Naive thymus-derived CD4-positive, alpha-beta T cell (primary cell): Measurements from ENCODE around the gene CA11. TPM values are rescaled to one million over a fixed set of nuclear protein-coding genes. Genes with fewer than 3 reads are reported as not detected.
A peak's percentile ranks its signal among the peaks of the same experiment; 100 is the strongest.

Experiments used
- ATAC-seq: fragments of 150-1000 bp; cut with Tn5 transposase; 2 replicates; pipeline ENCODE4 v1.10.0; 2021; ENCODE audit warnings: mild to moderate bottlenecking, moderate library complexity
- CTCF ChIA-PET: fragments of 350-600 bp; sonication (Branson Sonifier 250); formaldehyde crosslinking; loops from one replicate; lab custom pipeline; 2021; ENCODE audit warnings: antibody characterized with exemption; lab: Charles Lee
- POLR2A ChIA-PET: fragments of 350-600 bp; sonication (Branson Sonifier 250); formaldehyde crosslinking; loops from one replicate; lab custom pipeline; 2021; ENCODE audit warnings: antibody characterized with exemption, inconsistent platforms; lab: Charles Lee
- DNase-seq, 9 donors: peaks; one replicate each; pipeline versions ENCODE4 v3.0.0 to v3.0.0-alpha.2; 2020 to 2022; ENCODE audit warnings: mixed read lengths in 1 of 9
- H3K27ac ChIP-seq: one replicate; pipeline ENCODE4 v1.7.0; 2013; ENCODE audit warnings: mild to moderate bottlenecking, low read depth, low read length, moderate library complexity
- H3K27me3 ChIP-seq, 2 donors: one replicate each; pipeline ENCODE4 v1.7.0; 2013; ENCODE audit warnings: low read length in 2 of 2, mild to moderate bottlenecking in 2 of 2, moderate library complexity in 2 of 2; ENCODE audit not compliant: control insufficient read depth in 2 of 2, insufficient read depth in 2 of 2
- H3K36me3 ChIP-seq, 3 experiments: 1 replicate in 2 of 3; 2 replicates in 1 of 3; pipeline ENCODE4 v1.7.0; 2013; ENCODE audit warnings: low read length in 3 of 3, mild to moderate bottlenecking in 3 of 3, moderate library complexity in 1 of 3; ENCODE audit not compliant: insufficient read depth in 3 of 3, control insufficient read depth in 2 of 3
- H3K4me1 ChIP-seq, 2 donors: one replicate each; pipeline ENCODE4 v1.7.0; 2013; ENCODE audit warnings: low read length in 2 of 2, mild to moderate bottlenecking in 2 of 2, moderate library complexity in 1 of 2; ENCODE audit not compliant: control insufficient read depth in 2 of 2, insufficient read depth in 2 of 2
- H3K4me3 ChIP-seq: 2 replicates; pipeline ENCODE4 v1.7.0; 2013; ENCODE audit warnings: mild to moderate bottlenecking, low read length
- H3K9me3 ChIP-seq, 3 experiments: 1 replicate in 2 of 3; 2 replicates in 1 of 3; pipeline ENCODE4 v1.7.0; 2013; ENCODE audit warnings: low read length in 3 of 3; ENCODE audit not compliant: control insufficient read depth in 2 of 3
- H3K27ac Mint-ChIP-seq, 9 donors: one replicate each; pipeline ENCODE4 v1.8.0; 2020 to 2022; ENCODE audit warnings: mixed read lengths in 9 of 9, mild to moderate bottlenecking in 8 of 9, moderate library complexity in 5 of 9, inconsistent platforms in 2 of 9
- H3K27me3 Mint-ChIP-seq, 5 donors: one replicate each; pipeline ENCODE4 v1.8.0; 2021 to 2022; ENCODE audit warnings: mixed read lengths in 5 of 5, mild to moderate bottlenecking in 1 of 5
- H3K36me3 Mint-ChIP-seq, 5 donors: one replicate each; pipeline ENCODE4 v1.8.0; 2020 to 2022; ENCODE audit warnings: mixed read lengths in 5 of 5, mild to moderate bottlenecking in 3 of 5, inconsistent platforms in 1 of 5
- H3K4me1 Mint-ChIP-seq, 7 donors: one replicate each; pipeline ENCODE4 v1.8.0; 2020 to 2022; ENCODE audit warnings: mixed read lengths in 7 of 7, mild to moderate bottlenecking in 3 of 7, inconsistent platforms in 1 of 7
- H3K4me3 Mint-ChIP-seq, 10 donors: one replicate each; pipeline ENCODE4 v1.8.0; 2020 to 2022; ENCODE audit warnings: mild to moderate bottlenecking in 10 of 10, mixed read lengths in 10 of 10, moderate library complexity in 6 of 10, inconsistent platforms in 2 of 10
- H3K9me3 Mint-ChIP-seq, 11 donors: one replicate each; pipeline ENCODE4 v1.8.0; 2020 to 2022; ENCODE audit warnings: mixed read lengths in 11 of 11, mild to moderate bottlenecking in 4 of 11, inconsistent platforms in 1 of 11, moderate library complexity in 1 of 11
- intact Hi-C, 2 donors: fragments of 100-400 bp; cut with micrococcal nuclease; formaldehyde crosslinking; loops; one replicate each; pipeline ENCODE4 v1.15.1; 2023
- polyA plus RNA-seq, 2 donors: library from polyadenylated mRNA; unstranded; fragments of 300-500 nt; fragmentation: Illumina TruSeq; gene quantifications; one replicate each; pipeline ENCODE4 v1.2.3, GENCODE V29; 2021
- total RNA-seq, 6 experiments: library from RNA in 5 of 6; stranded (reverse) in 5 of 6; gene quantifications; 1 replicate in 5 of 6; 2 replicates in 1 of 6; pipeline ENCODE4 v1.2.3 and lab custom pipeline; 2021 to 2026

Gene CA11
- total and polyA plus RNA-seq, 7 experiments from 2014 or later: 6.3 to 20.5 (median 10.8) TPM

- H3K4me1 ChIP-seq: peaks cover 17 to 36% of the 10 kb centered on the region in 2 donors
- Mint-ChIP-seq H3K27ac (peak overlapping the region in 8 of 9 donors; percentile 96 to 99 (median 98)), H3K36me3 (peaks cover 0 to 24% (median 11%) of the 10 kb centered on the region in 5 donors), H3K9me3 (peaks cover 0 to 2% (median 0%) of the 10 kb centered on the region in 11 donors), H3K4me1 (peaks cover 29 to 50% (median 40%) of the 10 kb centered on the region in 7 donors), H3K27me3 (no peaks in the 10 kb centered on the region), H3K4me3 (peak overlapping the region; percentile 88 to 99 (median 96))
- H3K36me3 ChIP-seq: peaks cover 0 to 36% (median 16%) of the 10 kb centered on the region in 3 experiments
- DNase-seq (no peak), ATAC-seq (no peak)
- POLR2A ChIA-PET: interaction anchor here (0.8 to 5.2 kb wide), 8 partner anchors 8 to 203 kb away, joined by 3 to 73 read pairs (median 4); partner anchors contain the start of gene DBP
- no peaks in the 10 kb centered on the region for H3K27me3 ChIP-seq
- H3K27ac ChIP-seq: peak overlapping the region; percentile 95
- CTCF ChIA-PET: interaction anchor here (1.4 to 1.9 kb wide), 3 partner anchors 10 to 33 kb away, joined by 3 to 9 read pairs (median 5); no protein-coding TSS in a partner anchor
- H3K9me3 ChIP-seq: no peaks in the 10 kb centered on the region
- intact Hi-C loops: loop anchor here in 1 of 2 donors (10.0 kb wide), 1 partner anchor 1027 kb away; the partner anchor contains the start of genes RRAS and SCAF1
- H3K4me3 ChIP-seq: peak overlapping the region; percentile 96
Observed at GRCh38 chr19:48617146-48617937, 28.6 kb downstream of the CA11 start.

GRCh38 chr19:48616491-48617056 is 29.4 kb downstream of the CA11 start:
- peaks cover 0 to 21% (median 9%) of the 10 kb centered on the region in 5 donors for H3K36me3 Mint-ChIP-seq
- no peaks in the 10 kb centered on the region for H3K27me3 Mint-ChIP-seq
- peaks cover 17 to 36% of the 10 kb centered on the region in 2 donors for H3K4me1 ChIP-seq
- no peaks in the 10 kb centered on the region for H3K27me3 ChIP-seq
- peak overlapping the region; percentile 95 for H3K27ac ChIP-seq
- H3K4me3 ChIP-seq: no peak overlapping the region
- intact Hi-C loops: loop anchor here in 1 of 2 donors (10.0 kb wide), 1 partner anchor 1028 kb away; the partner anchor contains the start of genes RRAS and SCAF1
- peak overlapping the region in 6 of 9 donors; percentile 26 to 99 (median 80) for H3K27ac Mint-ChIP-seq
- H3K4me3 Mint-ChIP-seq: peak overlapping the region; percentile 35 to 99 (median 92)
- H3K9me3 ChIP-seq: no peaks in the 10 kb centered on the region
- H3K36me3 ChIP-seq: peaks cover 0 to 36% (median 16%) of the 10 kb centered on the region in 3 experiments
- DNase-seq (peak in 1 of 9 donors; percentile 8), ATAC-seq (no peak)
- CTCF ChIA-PET: interaction anchor here (0.6 to 1.6 kb wide), 2 partner anchors 9 to 204 kb away, joined by 3 to 5 read pairs; no protein-coding TSS in a partner anchor
- H3K4me1 Mint-ChIP-seq: peaks cover 27 to 45% (median 36%) of the 10 kb centered on the region in 7 donors
- POLR2A ChIA-PET: interaction anchor here (0.6 to 4.7 kb wide), 5 partner anchors 8 to 1694 kb away, joined by 4 to 73 read pairs (median 5); no protein-coding TSS in a partner anchor
- H3K9me3 Mint-ChIP-seq: peaks cover 0 to 2% (median 0%) of the 10 kb centered on the region in 11 donors

- CTCF ChIA-PET: interaction anchor here (0.6 to 1.6 kb wide), 2 partner anchors 8 to 204 kb away, joined by 3 to 5 read pairs; no protein-coding TSS in a partner anchor
- Mint-ChIP-seq H3K4me1 (peaks cover 27 to 42% (median 36%) of the 10 kb centered on the region in 7 donors), H3K27ac (peak overlapping the region in 4 of 9 donors; percentile 28 to 69 (median 60)), H3K36me3 (peaks cover 0 to 19% (median 9%) of the 10 kb centered on the region in 5 donors), H3K9me3 (peaks cover 0 to 2% (median 0%) of the 10 kb centered on the region in 11 donors), H3K4me3 (peak overlapping the region in 9 of 10 donors; percentile 33 to 99 (median 57)), H3K27me3 (no peaks in the 10 kb centered on the region)
- no peak for ATAC-seq
- H3K9me3 ChIP-seq: no peaks in the 10 kb centered on the region
- peaks cover 17 to 36% of the 10 kb centered on the region in 2 donors for H3K4me1 ChIP-seq
- intact Hi-C loops: loop anchor here in 1 of 2 donors (10.0 kb wide), 1 partner anchor 1029 kb away; the partner anchor contains the start of genes RRAS and SCAF1
- no peak overlapping the region for H3K27ac ChIP-seq
- no peaks in the 10 kb centered on the region for H3K27me3 ChIP-seq
- DNase-seq: peak in 1 of 9 donors; percentile 5
- POLR2A ChIA-PET: interaction anchor here (0.6 to 4.7 kb wide), 2 partner anchors 15 to 1694 kb away, joined by 5 to 73 read pairs; no protein-coding TSS in a partner anchor
- peaks cover 0 to 36% (median 16%) of the 10 kb centered on the region in 3 experiments for H3K36me3 ChIP-seq
- H3K4me3 ChIP-seq: no peak overlapping the region
Observed at GRCh38 chr19:48616041-48616436, 29.9 kb downstream of the CA11 start.

DNA sequence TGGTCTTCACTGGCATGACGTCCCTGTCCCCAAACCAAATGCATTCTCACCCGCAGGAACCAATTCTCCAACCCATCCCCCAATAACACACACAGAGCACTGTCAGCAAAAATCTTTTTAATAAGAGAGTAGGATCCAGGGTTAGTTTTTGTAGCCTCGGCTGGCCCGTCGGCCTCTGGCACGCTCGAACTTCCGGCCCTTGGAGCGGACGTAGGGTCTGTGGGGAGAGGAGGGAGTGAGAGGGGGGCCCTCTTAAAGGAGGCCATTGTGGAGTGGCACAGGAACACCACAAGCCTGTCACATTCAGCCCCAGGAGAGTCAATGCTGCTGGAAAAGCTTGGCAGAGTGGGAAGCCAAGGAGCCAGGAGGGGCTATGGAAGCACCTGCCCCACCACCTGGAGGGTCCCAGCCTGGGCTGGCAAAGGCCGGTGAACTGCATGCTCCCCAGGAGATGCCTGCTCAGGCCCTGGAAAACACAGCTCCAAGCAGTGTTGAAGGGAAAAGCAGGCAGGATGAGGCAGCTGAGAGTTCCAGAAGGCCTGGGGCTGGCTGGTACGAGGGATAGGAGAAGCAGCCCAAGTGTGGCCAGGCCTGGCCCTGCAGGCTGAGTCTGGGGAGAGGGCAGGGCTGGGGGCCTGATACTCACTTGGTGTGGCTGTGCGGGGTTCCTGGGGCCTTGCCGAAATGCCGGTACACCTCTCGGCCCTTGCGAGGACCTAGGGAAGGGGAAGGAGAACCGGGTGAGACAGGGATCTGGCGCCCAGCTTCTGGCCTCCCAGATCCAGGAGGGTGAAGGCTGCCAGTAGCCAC is 30.6 kb downstream of the CA11 start:
- ChIA-PET CTCF (interaction anchor here (0.6 to 1.6 kb wide), 2 partner anchors 8 to 203 kb away, joined by 3 to 5 read pairs; no protein-coding TSS in a partner anchor), POLR2A (interaction anchor here (1.0 to 4.7 kb wide), 2 partner anchors 16 to 22 kb away, joined by 3 to 73 read pairs; no protein-coding TSS in a partner anchor)

GRCh38 chr19:48614436-48615230 is 31.4 kb downstream of the CA11 start, which contains the start of gene FAM83E:
TSS of gene FAM83E (minus strand) at chr19:48615076. CDS start at chr19:48613372, 1,704 bp downstream.
- intact Hi-C loops: loop anchor here in 1 of 2 donors (10.0 kb wide), 1 partner anchor 1030 kb away; the partner anchor contains the start of genes RRAS and SCAF1
- CTCF ChIA-PET: interaction anchor here (0.6 kb wide), 1 partner anchor 33 kb away, joined by 3 read pairs; no protein-coding TSS in a partner anchor
- Mint-ChIP-seq H3K36me3 (peaks cover 0 to 17% (median 9%) of the 10 kb centered on the region in 5 donors), H3K27ac (peak within 1 kb of the TSS in 5 of 9 donors; percentile 17 to 78 (median 56)), H3K27me3 (no peaks in the 10 kb centered on the region), H3K9me3 (peaks cover 0 to 2% (median 0%) of the 10 kb centered on the region in 11 donors), H3K4me3 (peak within 1 kb of the TSS in 3 of 10 donors; percentile 16 to 29 (median 20)), H3K4me1 (peaks cover 23 to 34% (median 30%) of the 10 kb centered on the region in 7 donors)
- POLR2A ChIA-PET: interaction anchor here (1.0 kb wide), 1 partner anchor 23 kb away, joined by 3 read pairs; no protein-coding TSS in a partner anchor
- H3K36me3 ChIP-seq: peaks cover 0 to 36% (median 16%) of the 10 kb centered on the region in 3 experiments
- H3K4me1 ChIP-seq: peaks cover 12 to 29% of the 10 kb centered on the region in 2 donors
- DNase-seq: no peak
- H3K4me3 ChIP-seq: no peak within 1 kb of the TSS
- no peaks in the 10 kb centered on the region for H3K27me3 ChIP-seq
- H3K27ac ChIP-seq: no peak within 1 kb of the TSS
- ATAC-seq: no peak
- H3K9me3 ChIP-seq: no peaks in the 10 kb centered on the region

More for the DNA sequence above, 30.6 kb downstream of the CA11 start:
- intact Hi-C loops: loop anchor here in 1 of 2 donors (10.0 kb wide), 1 partner anchor 1029 kb away; the partner anchor contains the start of genes RRAS and SCAF1
- Mint-ChIP-seq H3K36me3 (peaks cover 0 to 19% (median 9%) of the 10 kb centered on the region in 5 donors), H3K4me3 (peak overlapping the region in 3 of 10 donors; percentile 16 to 29 (median 20)), H3K4me1 (peaks cover 28 to 42% (median 36%) of the 10 kb centered on the region in 7 donors), H3K27ac (peak overlapping the region in 1 of 9 donors; percentile 25), H3K9me3 (peaks cover 0 to 2% (median 0%) of the 10 kb centered on the region in 11 donors), H3K27me3 (no peaks in the 10 kb centered on the region)
- Histone ChIP-seq H3K27me3 (no peaks in the 10 kb centered on the region), H3K36me3 (peaks cover 0 to 36% (median 16%) of the 10 kb centered on the region in 3 experiments), H3K4me3 (no peak overlapping the region), H3K9me3 (no peaks in the 10 kb centered on the region), H3K27ac (no peak overlapping the region), H3K4me1 (peaks cover 17 to 36% of the 10 kb centered on the region in 2 donors)
- DNase-seq (peak in 1 of 9 donors; percentile 12), ATAC-seq (no peak)
